Measurements from ENCODE around the gene CGNL1.

The CGNL1 gene

GRCh38 chr15:57377478-57377847 is 1.2 kb downstream of the CGNL1 start:
- H3K9me3 ChIP-seq (replicated peaks in 1 of 11): peaks cover 9 to 17% (median 11%) of the 10 kb centered on the region in 11 experiments; a peak in 20 of 22 replicates
- no peak for TF ChIP-seq Cebpa-rat (IDR thresholded peaks at IDR 0.05)
- H3K27me3 ChIP-seq: peaks cover 37 to 51% (median 45%) of the 10 kb centered on the region in 11 experiments
- peaks cover 0 to 3% (median 0%) of the 10 kb centered on the region in 10 experiments; a peak in 2 of 20 replicates for H3K4me1 ChIP-seq
- no peak overlapping the region for H3K9ac ChIP-seq
- H3K4me2 ChIP-seq: no peak overlapping the region
- H3K36me3 ChIP-seq: no peaks in the 10 kb centered on the region
- no peak overlapping the region for H3K27ac ChIP-seq
- H4K20me1 ChIP-seq: 0 out of 22 replicates have a peak, but pooled peaks cover 0 to 5% (median 0%) of the 10 kb centered on the region in 11 experiments
- H3K4me3 ChIP-seq: no peak overlapping the region

DNA sequence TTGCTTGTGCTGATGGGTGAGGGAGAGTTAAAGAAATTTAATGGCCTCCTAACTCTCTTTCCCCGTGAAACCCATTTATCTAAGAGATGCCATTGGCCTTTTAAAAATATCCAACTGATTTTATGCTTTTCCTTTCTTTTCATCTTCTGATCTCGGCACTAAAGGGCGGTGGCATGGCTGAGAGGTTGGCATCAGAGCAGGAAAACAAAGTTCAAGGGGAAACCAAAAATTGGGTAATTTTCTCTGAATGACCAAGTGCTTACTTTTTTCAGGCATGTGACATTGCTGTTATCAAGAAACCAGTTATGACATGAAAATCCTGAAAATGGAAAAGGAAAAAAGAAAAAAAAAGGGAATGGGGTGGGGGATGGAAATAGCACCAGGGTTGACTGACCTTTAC is 3.2 kb downstream of the CGNL1 start:
- Histone ChIP-seq H4K20me1 (0 out of 22 replicates have a peak, but pooled peaks cover 0 to 5% (median 0%) of the 10 kb centered on the region in 11 experiments), H3K27me3 (peaks cover 37 to 49% (median 45%) of the 10 kb centered on the region in 11 experiments), H3K4me1 (peaks cover 0 to 3% (median 0%) of the 10 kb centered on the region in 10 experiments; a peak in 2 of 20 replicates), H3K9me3 (replicated peaks in 1 of 11) (peaks cover 9 to 17% (median 11%) of the 10 kb centered on the region in 11 experiments; a peak in 20 of 22 replicates), H3K4me3 (no peak overlapping the region), H3K36me3 (no peaks in the 10 kb centered on the region), H3K27ac (no peak overlapping the region), H3K4me2 (no peak overlapping the region), H3K9ac (no peak overlapping the region)
- TF ChIP-seq Cebpa-rat (IDR thresholded peaks at IDR 0.05): no peak

GRCh38 chr15:57380854-57381253 is 4.5 kb downstream of the CGNL1 start:
- Histone ChIP-seq H3K27me3 (peaks cover 23 to 36% (median 31%) of the 10 kb centered on the region in 11 experiments), H3K9ac (no peak overlapping the region), H3K36me3 (no peaks in the 10 kb centered on the region), H3K9me3 (replicated peaks in 1 of 11) (peaks cover 6 to 13% (median 7%) of the 10 kb centered on the region in 11 experiments; a peak in 20 of 22 replicates), H3K4me3 (no peak overlapping the region), H3K4me1 (peaks cover 0 to 3% (median 0%) of the 10 kb centered on the region in 10 experiments; a peak in 2 of 20 replicates), H3K27ac (no peak overlapping the region), H4K20me1 (0 out of 22 replicates have a peak, but pooled peaks cover 0 to 3% (median 0%) of the 10 kb centered on the region in 11 experiments), H3K4me2 (no peak overlapping the region)
- no peak for TF ChIP-seq Cebpa-rat (IDR thresholded peaks at IDR 0.05)

GRCh38 chr15:57382215-57382614 is 5.9 kb downstream of the CGNL1 start:
- TF ChIP-seq Cebpa-rat (IDR thresholded peaks at IDR 0.05): no peak
- Histone ChIP-seq H3K27me3 (peaks cover 10 to 22% (median 18%) of the 10 kb centered on the region in 11 experiments), H3K4me3 (no peak overlapping the region), H3K9me3 (replicated peaks in 1 of 11) (0 out of 22 replicates have a peak, but pooled peaks cover 0 to 2% (median 0%) of the 10 kb centered on the region in 11 experiments), H3K4me2 (no peak overlapping the region), H4K20me1 (no peaks in the 10 kb centered on the region), H3K36me3 (no peaks in the 10 kb centered on the region), H3K27ac (no peak overlapping the region), H3K9ac (no peak overlapping the region), H3K4me1 (no peaks in the 10 kb centered on the region)

DNA sequence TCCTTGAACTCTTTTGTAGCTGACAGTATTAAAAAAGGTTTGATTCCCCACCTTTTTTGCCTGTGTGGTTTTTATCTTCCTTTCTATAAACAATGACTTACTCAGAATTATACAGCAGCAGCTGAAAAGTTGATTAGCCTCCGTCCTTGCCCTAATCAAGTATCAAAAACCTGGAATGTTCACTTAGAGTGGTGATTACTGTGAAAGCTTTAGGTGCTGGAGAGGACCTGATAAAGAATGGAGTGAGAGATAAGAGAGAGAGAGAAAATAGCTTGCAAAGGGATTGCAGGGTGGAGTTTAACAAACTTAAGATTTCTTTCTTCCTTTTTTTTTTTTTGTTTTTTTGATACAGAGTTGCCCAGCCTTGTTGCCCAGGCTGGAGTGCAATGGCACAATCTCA is 6.7 kb downstream of the CGNL1 start:
- no peak overlapping the region for H3K9ac ChIP-seq
- no peaks in the 10 kb centered on the region for H3K9me3 ChIP-seq (replicated peaks in 1 of 11)
- no peak for TF ChIP-seq Cebpa-rat (IDR thresholded peaks at IDR 0.05)
- no peak overlapping the region for H3K27ac ChIP-seq
- H3K4me2 ChIP-seq: no peak overlapping the region
- peaks cover 2 to 14% (median 10%) of the 10 kb centered on the region in 11 experiments for H3K27me3 ChIP-seq
- no peaks in the 10 kb centered on the region for H4K20me1 ChIP-seq
- no peaks in the 10 kb centered on the region for H3K36me3 ChIP-seq
- no peak overlapping the region for H3K4me3 ChIP-seq
- no peaks in the 10 kb centered on the region for H3K4me1 ChIP-seq

GRCh38 chr15:57384024-57384423 is 7.7 kb downstream of the CGNL1 start:
- Histone ChIP-seq H3K27ac (no peak overlapping the region), H4K20me1 (no peaks in the 10 kb centered on the region), H3K36me3 (no peaks in the 10 kb centered on the region), H3K9ac (no peak overlapping the region), H3K4me3 (no peak overlapping the region), H3K27me3 (peaks cover 0 to 4% (median 0%) of the 10 kb centered on the region in 11 experiments; a peak in 2 of 22 replicates), H3K9me3 (replicated peaks in 1 of 11) (no peaks in the 10 kb centered on the region), H3K4me2 (no peak overlapping the region), H3K4me1 (no peaks in the 10 kb centered on the region)
- TF ChIP-seq Cebpa-rat (IDR thresholded peaks at IDR 0.05): no peak

DNA sequence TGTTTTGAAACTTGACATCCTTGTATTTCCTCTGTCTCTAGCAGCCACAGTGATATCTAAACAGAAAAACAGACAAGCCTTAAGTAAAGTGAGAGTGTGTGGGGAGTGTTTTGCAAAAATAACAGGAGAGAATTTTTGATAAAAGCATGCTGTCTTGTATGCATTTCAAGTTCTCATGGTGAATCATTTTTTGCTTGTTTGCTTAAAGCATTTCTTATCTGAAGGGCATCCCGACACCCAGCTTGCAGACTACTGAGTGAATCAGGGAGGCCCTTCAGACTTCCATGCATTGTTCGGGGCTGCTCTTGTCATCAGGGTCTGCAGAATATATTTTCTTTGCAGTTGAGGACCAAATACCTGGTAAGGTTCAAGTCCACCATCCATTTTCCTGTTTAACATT is 8.5 kb downstream of the CGNL1 start:
- Histone ChIP-seq H4K20me1 (no peaks in the 10 kb centered on the region), H3K9me3 (replicated peaks in 1 of 11) (peaks cover 0 to under 1% (median 0%) of the 10 kb centered on the region in 11 experiments; a peak in 1 of 22 replicates), H3K4me3 (no peak overlapping the region), H3K27me3 (no peaks in the 10 kb centered on the region), H3K4me1 (no peaks in the 10 kb centered on the region), H3K9ac (no peak overlapping the region), H3K36me3 (no peaks in the 10 kb centered on the region), H3K4me2 (no peak overlapping the region), H3K27ac (no peak overlapping the region)
- no peak for TF ChIP-seq Cebpa-rat (IDR thresholded peaks at IDR 0.05)

- Histone ChIP-seq H3K36me3 (no peaks in the 10 kb centered on the region), H3K4me1 (no peaks in the 10 kb centered on the region), H3K4me3 (no peak overlapping the region), H3K4me2 (no peak overlapping the region), H3K9me3 (replicated peaks in 1 of 11) (peaks cover 0 to 12% (median 0%) of the 10 kb centered on the region in 11 experiments; a peak in 6 of 22 replicates), H4K20me1 (no peaks in the 10 kb centered on the region), H3K27me3 (no peaks in the 10 kb centered on the region), H3K27ac (no peak overlapping the region), H3K9ac (no peak overlapping the region)
- TF ChIP-seq Cebpa-rat (IDR thresholded peaks at IDR 0.05): no peak
These were observed 9.7 kb downstream of the CGNL1 start for GRCh38 chr15:57385923-57386390.

DNA sequence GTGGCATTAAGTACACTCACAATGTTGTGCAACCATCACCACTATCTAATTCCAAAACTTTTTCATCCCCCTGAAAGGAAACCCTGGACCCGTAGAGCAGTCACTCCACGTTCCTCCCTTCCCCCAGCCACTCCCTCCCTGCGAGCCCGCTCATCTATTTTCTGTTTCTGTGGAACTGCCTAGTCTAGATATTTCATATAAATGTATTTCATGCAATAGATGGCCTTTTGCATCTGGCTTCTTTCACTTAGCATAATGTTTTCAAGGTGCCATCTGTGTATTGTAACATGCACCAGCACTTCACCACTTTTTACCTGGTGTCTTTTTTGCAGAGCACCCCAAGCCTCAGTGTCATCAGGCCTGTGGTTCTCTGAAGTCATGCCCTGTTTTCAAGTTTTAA is 10.7 kb downstream of the CGNL1 start:
- no peak overlapping the region for H3K4me2 ChIP-seq
- H3K36me3 ChIP-seq: no peaks in the 10 kb centered on the region
- no peaks in the 10 kb centered on the region for H3K4me1 ChIP-seq
- peaks cover 0 to 21% (median 0%) of the 10 kb centered on the region in 11 experiments; a peak in 8 of 22 replicates for H3K9me3 ChIP-seq (replicated peaks in 1 of 11)
- H3K4me3 ChIP-seq: no peak overlapping the region
- TF ChIP-seq Cebpa-rat (IDR thresholded peaks at IDR 0.05): no peak
- H3K27me3 ChIP-seq: no peaks in the 10 kb centered on the region
- no peak overlapping the region for H3K9ac ChIP-seq
- H3K27ac ChIP-seq: no peak overlapping the region
- H4K20me1 ChIP-seq: no peaks in the 10 kb centered on the region

DNA sequence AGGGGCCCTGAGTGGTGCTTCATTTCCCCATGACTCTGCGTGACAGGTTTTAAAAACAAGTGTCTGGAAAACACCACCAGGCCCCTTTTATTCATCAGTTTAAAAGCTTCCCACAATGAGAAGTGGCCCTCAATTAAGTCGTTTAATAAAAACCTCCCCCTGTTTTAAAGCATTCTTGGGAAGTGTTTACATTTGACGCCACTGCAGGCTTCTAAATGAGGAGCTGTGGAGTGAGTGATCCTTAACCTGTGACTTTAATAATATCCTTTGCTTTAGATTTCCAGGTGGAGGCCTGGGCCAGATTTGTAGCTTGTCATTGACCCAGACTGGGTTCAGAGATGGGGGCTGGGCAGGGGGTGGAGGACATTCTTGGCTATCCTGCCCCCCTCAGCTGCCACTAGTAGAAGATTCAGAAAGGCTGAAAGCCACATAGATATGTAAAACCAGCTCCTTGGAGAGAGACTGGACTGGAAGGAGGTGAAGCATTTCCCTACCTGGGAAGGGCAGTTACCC is 11.3 kb downstream of the CGNL1 start:
- H3K27me3 ChIP-seq: no peaks in the 10 kb centered on the region
- no peak overlapping the region for H3K4me3 ChIP-seq
- peaks cover 0 to 21% (median 0%) of the 10 kb centered on the region in 11 experiments; a peak in 8 of 22 replicates for H3K9me3 ChIP-seq (replicated peaks in 1 of 11)
- no peaks in the 10 kb centered on the region for H3K4me1 ChIP-seq
- H3K9ac ChIP-seq: no peak overlapping the region
- no peak overlapping the region for H3K27ac ChIP-seq
- H3K4me2 ChIP-seq: no peak overlapping the region
- no peaks in the 10 kb centered on the region for H3K36me3 ChIP-seq
- H4K20me1 ChIP-seq: no peaks in the 10 kb centered on the region
- no peak for TF ChIP-seq Cebpa-rat (IDR thresholded peaks at IDR 0.05)

All from BLaER1 treated with 17β-estradiol and CSF1 and Interleukin-3, amounts not matched to agents 10 nM and 100 nM (cell line).